ENCODE measurements around the gene MRPS18B.

DNA sequence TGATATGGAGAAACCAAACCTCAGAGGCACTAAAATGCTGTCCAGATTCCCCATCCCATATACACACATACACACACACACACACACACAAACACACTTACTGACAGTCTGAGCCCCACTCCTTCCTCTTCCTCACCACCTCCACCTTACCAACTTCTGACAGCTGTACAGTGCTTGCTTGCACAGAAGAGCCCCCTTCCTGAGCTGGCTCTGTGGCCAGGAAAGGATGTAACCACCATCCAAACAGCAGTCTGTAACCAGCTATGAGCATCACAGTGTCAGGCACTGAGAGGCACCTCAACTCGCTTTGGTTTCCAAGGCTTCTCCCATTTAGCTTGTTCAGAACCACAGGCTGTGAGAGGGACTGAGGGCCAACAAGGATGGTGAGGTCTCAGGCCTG, 23.4 kb downstream of the MRPS18B start:
- TF ChIP-seq, protein P1, sequence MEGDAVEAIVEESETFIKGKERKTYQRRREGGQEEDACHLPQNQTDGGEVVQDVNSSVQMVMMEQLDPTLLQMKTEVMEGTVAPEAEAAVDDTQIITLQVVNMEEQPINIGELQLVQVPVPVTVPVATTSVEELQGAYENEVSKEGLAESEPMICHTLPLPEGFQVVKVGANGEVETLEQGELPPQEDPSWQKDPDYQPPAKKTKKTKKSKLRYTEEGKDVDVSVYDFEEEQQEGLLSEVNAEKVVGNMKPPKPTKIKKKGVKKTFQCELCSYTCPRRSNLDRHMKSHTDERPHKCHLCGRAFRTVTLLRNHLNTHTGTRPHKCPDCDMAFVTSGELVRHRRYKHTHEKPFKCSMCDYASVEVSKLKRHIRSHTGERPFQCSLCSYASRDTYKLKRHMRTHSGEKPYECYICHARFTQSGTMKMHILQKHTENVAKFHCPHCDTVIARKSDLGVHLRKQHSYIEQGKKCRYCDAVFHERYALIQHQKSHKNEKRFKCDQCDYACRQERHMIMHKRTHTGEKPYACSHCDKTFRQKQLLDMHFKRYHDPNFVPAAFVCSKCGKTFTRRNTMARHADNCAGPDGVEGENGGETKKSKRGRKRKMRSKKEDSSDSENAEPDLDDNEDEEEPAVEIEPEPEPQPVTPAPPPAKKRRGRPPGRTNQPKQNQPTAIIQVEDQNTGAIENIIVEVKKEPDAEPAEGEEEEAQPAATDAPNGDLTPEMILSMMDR (IDR thresholded peaks at IDR 0.05), result no peak
- no peak for TF ChIP-seq ZFX (IDR thresholded peaks at IDR 0.05; ENCODE audit: borderline replicate concordance)
